Neuronal stem cell (in vitro differentiated cells): Measurements from ENCODE around the gene GABRG3.
A peak's percentile ranks its signal among the peaks of the same experiment; 100 is the strongest.

ENCODE experiments used
- DNase-seq: peaks from one replicate; pipeline ENCODE4 v3.0.0-alpha.2; 2013; ENCODE audit warnings: low spot score
- H2AFZ ChIP-seq: one replicate; pipeline ENCODE4 v1.6.1; 2013; ENCODE audit warnings: mild to moderate bottlenecking, low read length, inconsistent platforms
- H2AK5ac ChIP-seq: 2 replicates; pipeline ENCODE4 v1.6.1; 2013; ENCODE audit warnings: low read depth, mild to moderate bottlenecking, inconsistent platforms, low read length, moderate library complexity, mixed read lengths
- H2BK120ac ChIP-seq: 2 replicates; pipeline ENCODE4 v1.6.1; 2013; ENCODE audit warnings: low read depth, mild to moderate bottlenecking, inconsistent platforms, low read length, moderate library complexity, mixed read lengths
- H2BK12ac ChIP-seq: one replicate; pipeline ENCODE4 v1.6.1; 2013; ENCODE audit warnings: low read length, inconsistent platforms
- H2BK15ac ChIP-seq: 2 replicates; pipeline ENCODE4 v1.6.1; 2013; ENCODE audit warnings: mild to moderate bottlenecking, low read length, inconsistent platforms, mixed read lengths
- H2BK5ac ChIP-seq: one replicate; pipeline ENCODE4 v1.6.1; 2013; ENCODE audit warnings: inconsistent platforms, mild to moderate bottlenecking, low read length, moderate library complexity
- H3K14ac ChIP-seq: one replicate; pipeline ENCODE4 v1.6.1; 2013; ENCODE audit warnings: low read length, inconsistent platforms
- H3K18ac ChIP-seq: 2 replicates; pipeline ENCODE4 v1.6.1; 2013; ENCODE audit warnings: low read length, inconsistent platforms
- H3K23ac ChIP-seq: 2 replicates; pipeline ENCODE4 v1.6.1; 2013; ENCODE audit warnings: low read depth, mild to moderate bottlenecking, mixed read lengths, low read length, inconsistent platforms; ENCODE audit not compliant: poor library complexity
- H3K27ac ChIP-seq: replicated peaks from 3 replicates; pipeline ENCODE4 v1.5.1; 2013; ENCODE audit warnings: low read length, inconsistent platforms
- H3K27me3 ChIP-seq, 3 experiments: 2 replicates each; pipeline ENCODE4 v1.6.1; 2013; ENCODE audit warnings: low read length in 3 of 3, mild to moderate bottlenecking in 2 of 3, inconsistent platforms in 1 of 3, low read depth in 1 of 3, mixed read lengths in 1 of 3, moderate library complexity in 1 of 3; ENCODE audit not compliant: control insufficient read depth in 3 of 3, insufficient read depth in 3 of 3
- H3K36me3 ChIP-seq, 2 donors: replicated peaks in 1 of 2; 2 replicates each; pipeline ENCODE4 v1.6.1; 2013; ENCODE audit warnings: low read length in 2 of 2; ENCODE audit not compliant: control insufficient read depth in 2 of 2, insufficient read depth in 2 of 2
- H3K4ac ChIP-seq: 2 replicates; pipeline ENCODE4 v1.6.1; 2013; ENCODE audit warnings: inconsistent platforms, mild to moderate bottlenecking, low read length, moderate library complexity
- H3K4me1 ChIP-seq, 2 donors: 1 replicate in 1 of 2; 2 replicates in 1 of 2; pipeline ENCODE4 v1.6.1; 2013; ENCODE audit warnings: low read length in 2 of 2, low read depth in 1 of 2; ENCODE audit not compliant: control insufficient read depth in 2 of 2, insufficient read depth in 1 of 2
- H3K4me2 ChIP-seq: one replicate; pipeline ENCODE4 v1.6.1; 2013; ENCODE audit warnings: mild to moderate bottlenecking, low read length, inconsistent platforms; ENCODE audit not compliant: insufficient read depth, poor library complexity, severe bottlenecking
- H3K4me3 ChIP-seq, 2 donors: 2 replicates each; pipeline ENCODE4 v1.5.1; 2013; ENCODE audit warnings: low read length in 2 of 2, mild to moderate bottlenecking in 2 of 2, inconsistent platforms in 1 of 2, moderate library complexity in 1 of 2
- H3K79me1 ChIP-seq: one replicate; pipeline ENCODE4 v1.6.1; 2013; ENCODE audit warnings: low read depth, mild to moderate bottlenecking, inconsistent platforms, low read length, moderate library complexity
- H3K9ac ChIP-seq: one replicate; pipeline ENCODE4 v1.6.1; 2013; ENCODE audit warnings: mild to moderate bottlenecking, low read depth, low read length, inconsistent platforms; ENCODE audit not compliant: poor library complexity
- H3K9me3 ChIP-seq, 2 donors: replicated peaks in 1 of 2; 2 replicates each; pipeline versions ENCODE3 to v1.6.1; 2013; ENCODE audit warnings: low read length in 2 of 2, mild to moderate bottlenecking in 2 of 2, inconsistent platforms in 1 of 2, low read depth in 1 of 2, mixed read lengths in 1 of 2, moderate library complexity in 1 of 2; ENCODE audit not compliant: control insufficient read depth in 2 of 2, insufficient read depth in 1 of 2
- H4K8ac ChIP-seq: one replicate; pipeline ENCODE4 v1.6.1; 2013; ENCODE audit warnings: low read depth, mild to moderate bottlenecking, inconsistent platforms, low read length, moderate library complexity
- H4K91ac ChIP-seq: one replicate; pipeline ENCODE4 v1.6.1; 2013; ENCODE audit warnings: low read length, low read depth, mild to moderate bottlenecking, inconsistent platforms; ENCODE audit not compliant: poor library complexity
- WGBS, 2 donors: extraction: QIAGEN DNeasy Blood & Tissue Kit; methylation state at CpG; one replicate each; pipeline ENCODE4 v1.1.7; 2013; ENCODE audit warnings: missing lambda C conversion rate in 2 of 2, mixed read lengths in 1 of 2; ENCODE audit not compliant: insufficient read length in 2 of 2, insufficient replicate concordance in 1 of 2; ENCODE audit errors: extremely low coverage in 2 of 2; 5-methylcytosine and 5-hydroxymethylcytosine counted together

The GABRG3 gene

GRCh38 chr15:27414168-27414870 lies 443.3 kb downstream of the GABRG3 start:
- no peaks in the 10 kb centered on the region for H3K9me3 ChIP-seq
- no peak overlapping the region for H3K27ac ChIP-seq
- H3K4me2 ChIP-seq: no peak overlapping the region
- H3K36me3 ChIP-seq: no peaks in the 10 kb centered on the region
- H3K4me1 ChIP-seq: peaks cover 0 to 21% of the 10 kb centered on the region in 2 donors
- H2BK5ac ChIP-seq: no peak overlapping the region
- no peak for DNase-seq
- H3K4me3 ChIP-seq: no peak overlapping the region
- no peak overlapping the region for H4K8ac ChIP-seq
- H2BK120ac ChIP-seq: no peak overlapping the region
- no peak overlapping the region for H2AK5ac ChIP-seq
- no peak overlapping the region for H2BK12ac ChIP-seq
- WGBS, 2 donors: no CpG with 5 or more reads among the region's 7 CpGs
- no peak overlapping the region for H3K18ac ChIP-seq
- H3K4ac ChIP-seq: no peak overlapping the region
- H4K91ac ChIP-seq: no peak overlapping the region
- no peak overlapping the region for H2BK15ac ChIP-seq
- H3K79me1 ChIP-seq: no peaks in the 10 kb centered on the region
- no peak overlapping the region for H2AFZ ChIP-seq
- no peaks in the 10 kb centered on the region for H3K27me3 ChIP-seq
- no peak overlapping the region for H3K9ac ChIP-seq
- H3K23ac ChIP-seq: no peak overlapping the region
- no peak overlapping the region for H3K14ac ChIP-seq

DNA sequence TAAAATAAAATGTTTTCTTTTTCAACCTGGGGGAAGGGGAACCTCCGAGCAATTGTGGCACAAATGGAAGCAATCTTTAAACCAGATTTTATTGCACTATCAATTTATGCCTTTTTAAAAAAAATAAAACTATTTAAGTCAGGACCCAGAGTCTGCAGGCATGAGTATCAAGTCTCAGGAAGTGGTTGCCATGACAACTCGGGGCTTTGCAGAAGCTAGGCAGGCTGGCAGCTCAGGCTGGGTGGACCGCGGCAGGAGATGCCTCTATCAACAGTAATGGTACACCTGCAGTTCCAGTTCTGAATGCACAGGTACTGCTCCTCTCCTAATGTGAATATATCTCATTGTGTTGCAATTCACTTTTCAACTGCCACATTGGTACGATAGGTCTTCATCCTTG lies 447.7 kb downstream of the GABRG3 start:
- H4K8ac ChIP-seq: no peak overlapping the region
- peak; percentile 49 for DNase-seq
- no peak overlapping the region for H3K4me3 ChIP-seq
- no peaks in the 10 kb centered on the region for H3K9me3 ChIP-seq
- H3K4me2 ChIP-seq: no peak overlapping the region
- H3K79me1 ChIP-seq: no peaks in the 10 kb centered on the region
- no peak overlapping the region for H2BK12ac ChIP-seq
- H4K91ac ChIP-seq: no peak overlapping the region
- no peak overlapping the region for H3K27ac ChIP-seq
- no peak overlapping the region for H3K4ac ChIP-seq
- H2AFZ ChIP-seq: no peak overlapping the region
- no CpG with 5 or more reads among the region's 5 CpGs for WGBS, 2 donors
- H2BK15ac ChIP-seq: no peak overlapping the region
- H3K18ac ChIP-seq: no peak overlapping the region
- H2BK120ac ChIP-seq: no peak overlapping the region
- no peak overlapping the region for H3K14ac ChIP-seq
- no peaks in the 10 kb centered on the region for H3K36me3 ChIP-seq
- no peak overlapping the region for H2BK5ac ChIP-seq
- no peaks in the 10 kb centered on the region for H3K27me3 ChIP-seq
- H2AK5ac ChIP-seq: no peak overlapping the region
- H3K23ac ChIP-seq: no peak overlapping the region
- no peak overlapping the region for H3K9ac ChIP-seq
- H3K4me1 ChIP-seq: peaks cover 0 to 17% of the 10 kb centered on the region in 2 donors

DNA sequence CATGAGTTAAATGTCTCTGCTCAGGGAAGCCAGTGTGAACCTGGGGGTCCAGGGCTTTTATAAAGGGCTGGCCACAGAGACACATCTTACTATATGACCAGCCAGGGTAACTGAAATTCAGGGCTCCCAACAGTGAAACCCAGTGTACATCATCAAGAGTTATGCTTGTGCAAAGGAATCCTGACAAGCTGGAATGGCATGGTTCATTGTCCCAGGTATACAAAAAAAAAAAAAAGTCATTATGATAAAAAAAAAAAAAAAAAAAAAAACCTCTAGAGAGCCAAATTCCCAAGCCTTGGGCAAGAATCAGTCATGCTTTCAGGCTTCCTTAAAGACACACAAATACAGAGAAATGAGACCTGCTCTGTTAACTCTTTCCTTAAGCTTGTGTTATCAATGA lies 452.0 kb downstream of the GABRG3 start:
- Histone ChIP-seq H3K4me1 (peaks cover 0 to 10% of the 10 kb centered on the region in 2 donors), H2BK120ac (no peak overlapping the region), H3K9ac (no peak overlapping the region), H4K91ac (no peak overlapping the region), H4K8ac (no peak overlapping the region), H2BK12ac (no peak overlapping the region), H3K4ac (no peak overlapping the region), H3K18ac (no peak overlapping the region), H3K9me3 (no peaks in the 10 kb centered on the region), H3K4me2 (no peak overlapping the region), H3K36me3 (no peaks in the 10 kb centered on the region), H3K27me3 (no peaks in the 10 kb centered on the region), H3K27ac (no peak overlapping the region), H3K79me1 (no peaks in the 10 kb centered on the region), H3K4me3 (no peak overlapping the region), H2AK5ac (no peak overlapping the region), H3K23ac (no peak overlapping the region), H2BK15ac (no peak overlapping the region), H2AFZ (no peak overlapping the region), H2BK5ac (no peak overlapping the region), H3K14ac (no peak overlapping the region)
- no peak for DNase-seq

DNA sequence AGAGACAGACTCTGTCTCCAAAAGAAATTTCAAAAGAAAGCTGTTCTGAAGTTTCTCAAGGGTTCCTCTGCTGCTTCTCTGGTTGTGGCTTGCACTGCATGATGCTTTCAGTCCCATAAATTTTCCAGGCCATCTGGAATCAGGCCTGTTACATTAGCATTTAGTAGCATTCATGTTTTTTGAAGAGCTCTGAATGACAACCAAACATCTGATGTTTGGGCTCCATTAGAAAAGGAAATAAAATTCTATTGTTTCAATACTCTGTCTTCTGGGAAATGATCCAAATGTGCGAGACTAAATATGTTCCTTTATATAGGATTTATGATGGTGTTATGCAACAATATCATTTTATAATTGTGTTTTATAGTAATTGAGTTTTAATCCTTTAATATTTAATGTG lies 455.8 kb downstream of the GABRG3 start:
- Histone ChIP-seq H3K9me3 (no peaks in the 10 kb centered on the region), H2AFZ (no peak overlapping the region), H3K79me1 (no peaks in the 10 kb centered on the region), H3K4me3 (no peak overlapping the region), H3K23ac (no peak overlapping the region), H3K27me3 (no peaks in the 10 kb centered on the region), H3K4me1 (no peaks in the 10 kb centered on the region), H3K4ac (no peak overlapping the region), H3K18ac (no peak overlapping the region), H2BK12ac (no peak overlapping the region), H3K9ac (no peak overlapping the region), H3K27ac (no peak overlapping the region), H2BK120ac (no peak overlapping the region), H4K91ac (no peak overlapping the region), H3K4me2 (no peak overlapping the region), H3K36me3 (no peaks in the 10 kb centered on the region), H2AK5ac (no peak overlapping the region), H3K14ac (no peak overlapping the region), H2BK15ac (no peak overlapping the region), H4K8ac (no peak overlapping the region), H2BK5ac (no peak overlapping the region)
- no CpG with 5 or more reads among the region's 1 CpG for WGBS, 2 donors
- no peak for DNase-seq
